ENCODE results near the gene TUBGCP6.

DNA sequence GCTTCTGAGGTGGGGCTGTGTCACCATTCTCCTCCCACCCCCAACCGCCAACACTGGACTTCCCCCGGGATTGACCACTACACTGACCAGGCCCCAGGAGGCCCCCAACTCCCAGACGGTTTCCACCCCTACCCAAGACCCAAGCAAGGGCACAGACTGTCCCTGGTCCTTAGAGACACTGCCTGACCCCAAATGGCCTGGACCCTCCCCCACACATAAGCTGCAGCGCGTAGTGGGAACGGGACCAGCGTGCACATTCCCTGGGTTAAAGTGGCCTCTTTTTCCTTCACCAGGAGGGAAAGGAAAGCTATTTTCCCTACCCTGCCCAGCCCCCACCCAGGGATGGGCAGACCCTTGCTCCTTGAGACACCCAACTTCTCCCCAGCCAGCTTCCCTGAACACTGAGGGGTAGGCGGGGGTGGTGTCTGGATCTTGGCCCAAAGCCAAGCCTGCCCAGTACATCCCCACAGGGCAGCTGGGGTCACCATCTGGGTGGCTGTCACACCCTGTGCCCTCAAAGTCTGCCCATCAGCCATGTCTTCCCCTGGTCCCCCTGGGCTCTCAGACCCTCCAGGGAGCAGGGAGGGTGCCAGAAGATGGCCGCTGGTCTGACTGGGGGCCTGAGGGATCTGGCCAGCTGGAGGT is 18.3 kb upstream of the TUBGCP6 start:
- TF ChIP-seq, protein P1, sequence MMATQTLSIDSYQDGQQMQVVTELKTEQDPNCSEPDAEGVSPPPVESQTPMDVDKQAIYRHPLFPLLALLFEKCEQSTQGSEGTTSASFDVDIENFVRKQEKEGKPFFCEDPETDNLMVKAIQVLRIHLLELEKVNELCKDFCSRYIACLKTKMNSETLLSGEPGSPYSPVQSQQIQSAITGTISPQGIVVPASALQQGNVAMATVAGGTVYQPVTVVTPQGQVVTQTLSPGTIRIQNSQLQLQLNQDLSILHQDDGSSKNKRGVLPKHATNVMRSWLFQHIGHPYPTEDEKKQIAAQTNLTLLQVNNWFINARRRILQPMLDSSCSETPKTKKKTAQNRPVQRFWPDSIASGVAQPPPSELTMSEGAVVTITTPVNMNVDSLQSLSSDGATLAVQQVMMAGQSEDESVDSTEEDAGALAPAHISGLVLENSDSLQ (IDR thresholded peaks at IDR 0.05) = no peak
- TF ChIP-seq BHLHE40 (IDR thresholded peaks at IDR 0.05; ENCODE audit: borderline replicate concordance) (no peak), FOXM1 (IDR thresholded peaks at IDR 0.05; ENCODE audit: borderline replicate concordance) (no peak), LEF1 (IDR thresholded peaks at IDR 0.05; ENCODE audit: borderline replicate concordance) (no peak), ARNT (IDR thresholded peaks at IDR 0.05) (no peak)
